Measurements from ENCODE around the gene LRRN2. TPM values are rescaled to one million over a fixed set of nuclear protein-coding genes. Genes with fewer than 3 reads are reported as not detected.
A peak's percentile ranks its signal among the peaks of the same experiment; 100 is the strongest.

The LRRN2 gene
- total RNA-seq, 1 donor from 2014 or later, result 1.7 TPM

DNA sequence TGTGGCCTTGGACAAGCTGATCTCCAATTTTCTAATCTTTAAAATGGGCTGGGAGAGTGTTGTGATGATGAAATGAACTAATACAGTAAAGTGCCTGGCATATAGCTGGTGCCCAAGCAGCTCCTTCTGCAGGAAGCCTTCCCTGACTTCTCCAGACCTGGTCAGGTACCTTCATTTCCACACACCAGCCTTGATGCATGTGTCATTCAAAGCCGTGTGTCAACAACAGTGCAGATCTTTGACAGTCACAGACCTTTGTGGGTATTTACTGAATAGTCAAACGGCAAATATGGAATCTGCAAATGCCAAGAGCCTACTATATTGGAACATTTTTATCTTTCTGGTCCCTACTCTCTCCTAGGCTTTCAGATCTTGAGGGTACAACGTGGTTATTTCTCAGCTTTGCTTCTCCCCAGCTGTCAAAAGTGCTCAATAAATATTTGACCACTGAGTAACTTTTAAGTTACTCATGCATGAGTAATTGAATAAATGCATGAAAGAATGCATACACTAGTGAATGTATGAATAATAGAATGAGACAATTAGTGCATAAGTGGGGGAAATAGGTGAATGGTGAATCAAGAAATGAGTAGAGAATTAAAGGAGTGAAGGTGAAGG, 94.0 kb downstream of the LRRN2 start:
- ATAC-seq (ENCODE audit: poor library complexity), result no peak
- no peak for DNase-seq
- intact Hi-C loops (cut with DNase I), result no loop called here

GRCh38 chr1:204589409-204590038, 96.0 kb downstream of the LRRN2 start:
- DNase-seq (no peak), ATAC-seq (ENCODE audit: poor library complexity) (no peak)
- intact Hi-C loops (cut with DNase I), result no loop called here

- no peak for ATAC-seq (ENCODE audit: poor library complexity)
- intact Hi-C loops (cut with DNase I), result no loop called here
- no peak for DNase-seq
Measured at GRCh38 chr1:204588826-204589225, 96.7 kb downstream of the LRRN2 start.

DNA sequence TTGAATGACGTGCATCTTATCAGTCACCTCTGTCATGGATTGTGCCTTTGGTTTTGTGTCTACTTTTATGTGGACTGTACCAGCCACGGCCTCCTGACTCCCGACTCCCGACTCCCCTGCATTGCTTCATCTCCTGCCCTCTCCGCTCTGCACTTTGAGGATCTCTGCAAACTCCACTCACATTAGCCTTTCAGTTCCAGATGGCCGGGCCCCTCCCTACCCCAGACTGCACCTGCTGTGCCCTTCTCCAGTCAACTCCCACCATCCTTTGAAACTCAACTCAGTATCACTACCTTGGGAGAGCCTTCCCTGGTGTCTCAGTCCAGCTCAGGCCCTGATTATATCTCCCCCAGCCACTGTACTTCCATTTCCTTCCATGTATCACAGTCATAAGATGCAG, 97.9 kb downstream of the LRRN2 start:
- ATAC-seq (ENCODE audit: poor library complexity) (no peak), DNase-seq (no peak)
- intact Hi-C loops (cut with DNase I), result no loop called here

DNA sequence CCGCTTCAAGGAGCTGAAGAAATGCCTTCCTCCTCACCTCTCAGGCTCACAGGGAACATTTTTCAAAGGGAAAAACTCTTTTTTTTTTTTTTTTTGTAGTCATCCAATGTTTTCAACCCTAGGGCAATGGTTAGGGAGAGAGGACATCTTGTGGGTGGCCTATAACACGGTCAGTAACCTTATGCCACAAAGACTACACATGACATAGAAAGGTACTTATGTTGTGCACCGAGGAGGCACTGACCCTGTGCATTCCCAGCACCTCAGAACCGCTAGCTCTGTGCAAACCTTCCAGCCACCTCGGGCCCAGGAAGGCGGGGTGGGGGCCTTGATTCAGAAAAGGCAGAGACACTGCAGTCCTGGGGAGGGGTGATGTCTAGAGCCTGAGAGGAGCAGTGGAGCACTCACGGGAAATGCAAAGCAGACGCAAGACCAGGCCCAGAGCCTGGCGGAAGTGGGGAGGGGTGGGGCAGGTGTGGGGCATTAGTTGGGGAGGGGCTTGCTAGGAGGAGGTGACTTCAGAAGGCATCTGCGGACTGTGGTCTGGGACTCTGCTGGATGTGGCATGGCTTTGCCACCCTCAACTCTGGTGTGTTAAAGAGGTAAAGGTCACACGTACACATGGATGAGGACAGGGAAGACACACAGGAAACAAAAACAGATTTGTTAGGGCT, 100.7 kb downstream of the LRRN2 start:
- intact Hi-C loops (cut with DNase I), result no loop called here

GRCh38 chr1:204583909-204584632, 101.5 kb downstream of the LRRN2 start:
- intact Hi-C loops (cut with DNase I), result no loop called here
- peak; percentile 94 for ATAC-seq (ENCODE audit: poor library complexity)
- peak; percentile 85 for DNase-seq

More for the DNA sequence above, 100.7 kb downstream of the LRRN2 start:
- DNase-seq (no peak), ATAC-seq (ENCODE audit: poor library complexity) (no peak)

DNA sequence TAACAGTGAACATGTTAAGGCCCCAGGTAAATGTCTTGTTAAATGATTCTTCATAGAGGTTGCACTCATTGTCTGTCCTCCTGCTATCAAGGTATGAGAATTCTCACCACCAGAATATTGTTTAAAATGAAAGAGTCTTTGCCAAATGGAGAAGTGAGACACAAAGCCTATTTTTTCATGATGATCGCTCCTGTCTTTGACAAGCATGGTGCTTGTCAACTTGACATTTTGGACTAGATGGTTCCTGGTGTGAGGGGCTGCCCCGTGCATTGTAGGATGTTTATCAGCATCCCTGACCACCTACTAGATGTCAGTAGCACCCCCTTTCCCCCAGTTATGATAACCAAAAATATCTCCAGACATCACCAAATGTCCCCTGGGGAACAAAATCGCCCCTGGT, 103.8 kb downstream of the LRRN2 start:
- intact Hi-C loops (cut with DNase I), result loop anchor here (2.0 kb wide), 1 partner anchor 51 kb away; no protein-coding TSS in a partner anchor
- DNase-seq, result no peak
- no peak for ATAC-seq (ENCODE audit: poor library complexity)

DNA sequence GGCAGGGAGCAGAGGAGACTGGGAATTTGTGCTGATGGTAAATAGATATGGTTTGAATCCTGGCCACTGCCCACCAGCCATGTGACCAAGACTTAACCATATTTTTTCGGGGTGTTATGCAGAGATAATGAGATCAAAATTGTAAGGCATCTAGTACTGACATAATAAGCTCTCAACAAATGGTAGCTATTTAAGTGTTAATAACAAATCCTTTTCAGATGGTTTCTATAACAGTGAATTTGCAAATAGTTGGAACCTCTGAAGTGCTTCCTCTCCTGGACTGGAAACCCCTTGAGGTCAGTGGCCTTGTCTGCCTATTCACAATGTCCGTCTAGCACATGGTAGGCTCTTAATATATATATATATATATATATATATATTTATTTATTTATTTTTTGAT, 104.7 kb downstream of the LRRN2 start:
- ATAC-seq (ENCODE audit: poor library complexity), result no peak
- DNase-seq, result no peak
- intact Hi-C loops (cut with DNase I), result loop anchor here (2.0 kb wide), 1 partner anchor 52 kb away; no protein-coding TSS in a partner anchor

GRCh38 chr1:204579681-204580080, 105.9 kb downstream of the LRRN2 start:
- intact Hi-C loops (cut with DNase I), result loop anchor here (2.0 kb wide), 1 partner anchor 53 kb away; no protein-coding TSS in a partner anchor
- no peak for ATAC-seq (ENCODE audit: poor library complexity)
- DNase-seq, result no peak

- no peak for DNase-seq
- intact Hi-C loops (cut with DNase I), result no loop called here
- ATAC-seq (ENCODE audit: poor library complexity), result peak; percentile 49
Measured at GRCh38 chr1:204578867-204579664, 106.5 kb downstream of the LRRN2 start.

GRCh38 chr1:204577794-204578478, 107.6 kb downstream of the LRRN2 start:
- DNase-seq, result no peak
- ATAC-seq (ENCODE audit: poor library complexity), result no peak
- intact Hi-C loops (cut with DNase I), result no loop called here

DNA sequence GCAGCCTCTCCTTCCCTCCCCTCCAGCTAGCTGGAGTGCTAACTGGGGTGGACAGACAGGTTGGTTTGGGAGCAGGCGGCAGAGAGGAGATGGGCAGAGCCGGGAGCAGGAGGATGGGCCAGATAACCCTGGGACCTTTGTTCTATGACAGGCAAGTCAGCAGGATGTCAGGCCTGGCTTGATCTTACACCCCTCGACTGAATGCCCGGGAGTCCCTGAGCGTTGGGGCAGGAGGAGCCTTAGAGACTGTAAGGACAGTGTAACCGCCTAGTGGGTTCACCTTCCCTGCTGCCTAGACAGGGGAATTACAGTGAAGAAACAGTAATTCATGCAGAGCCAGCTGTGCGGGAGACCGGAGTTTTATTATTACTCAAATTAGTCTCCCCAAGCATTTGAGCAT, 109.1 kb downstream of the LRRN2 start:
- intact Hi-C loops (cut with DNase I), result no loop called here
- ATAC-seq (ENCODE audit: poor library complexity) (no peak), DNase-seq (no peak)

DNA sequence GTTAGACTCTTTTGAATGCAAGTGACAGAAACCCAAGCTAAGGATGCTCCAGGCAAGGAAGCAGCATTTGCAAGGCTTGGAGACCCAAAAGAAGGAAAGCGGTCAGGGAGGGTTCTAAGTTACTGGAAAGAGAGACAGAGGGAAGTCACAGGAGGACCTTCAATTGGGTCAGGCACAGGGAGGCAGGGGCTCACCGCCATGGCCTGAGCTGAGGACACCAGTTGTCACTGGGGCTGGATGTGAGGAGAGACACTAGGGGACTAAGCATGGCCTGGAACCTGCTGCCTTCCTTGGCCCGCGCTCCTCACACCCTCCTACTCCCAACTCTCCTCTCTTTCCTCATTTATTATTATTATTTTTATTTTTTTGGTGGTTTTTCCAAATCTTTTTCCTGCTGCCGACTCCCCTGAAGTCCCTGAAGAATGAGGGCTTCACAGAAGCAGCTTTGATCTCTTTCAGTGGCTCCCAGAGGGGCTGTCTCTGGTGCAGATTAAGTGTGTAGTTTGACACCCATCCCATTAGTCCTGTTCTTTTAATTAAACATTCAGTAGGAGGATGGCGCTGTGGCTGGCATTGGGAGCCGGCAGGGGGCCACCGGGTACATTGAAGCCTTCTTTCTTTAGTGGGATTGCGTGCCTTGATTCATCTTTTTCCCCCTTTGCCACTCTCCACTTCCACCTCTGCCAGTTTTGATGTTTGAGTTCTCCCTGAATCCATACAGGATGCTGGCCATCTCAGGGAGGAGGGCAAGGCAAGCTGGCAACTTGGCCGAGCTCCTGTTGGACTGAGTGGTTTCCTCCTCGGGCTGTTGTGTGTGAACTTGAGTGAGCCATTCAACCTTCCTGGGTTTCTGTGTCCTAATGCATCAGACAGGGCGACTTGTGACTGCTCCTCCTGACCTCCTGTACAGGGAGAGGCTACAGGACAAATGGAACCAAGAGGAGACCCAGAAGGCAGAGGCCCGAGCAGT, 110.0 kb downstream of the LRRN2 start:
- intact Hi-C loops (cut with DNase I), result no loop called here
- DNase-seq (no peak), ATAC-seq (ENCODE audit: poor library complexity) (no peak)

DNA sequence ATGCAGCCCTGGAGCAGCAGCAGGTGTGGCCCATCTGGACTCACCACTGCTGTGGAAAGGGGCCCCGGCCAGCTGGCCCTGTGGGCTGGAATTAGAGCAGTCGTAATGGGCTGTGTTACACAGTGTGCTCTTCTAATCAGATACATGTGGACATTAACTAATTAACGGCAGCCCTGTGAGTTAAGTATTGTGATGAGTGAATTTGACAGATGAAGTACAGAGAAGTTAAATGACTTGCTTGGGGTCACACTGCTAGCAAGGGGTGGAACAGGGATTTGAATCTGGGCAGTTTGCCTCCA, 110.7 kb downstream of the LRRN2 start:
- DNase-seq, result peak; percentile 64
- intact Hi-C loops (cut with DNase I), result no loop called here
- peak; percentile 86 for ATAC-seq (ENCODE audit: poor library complexity)

DNA sequence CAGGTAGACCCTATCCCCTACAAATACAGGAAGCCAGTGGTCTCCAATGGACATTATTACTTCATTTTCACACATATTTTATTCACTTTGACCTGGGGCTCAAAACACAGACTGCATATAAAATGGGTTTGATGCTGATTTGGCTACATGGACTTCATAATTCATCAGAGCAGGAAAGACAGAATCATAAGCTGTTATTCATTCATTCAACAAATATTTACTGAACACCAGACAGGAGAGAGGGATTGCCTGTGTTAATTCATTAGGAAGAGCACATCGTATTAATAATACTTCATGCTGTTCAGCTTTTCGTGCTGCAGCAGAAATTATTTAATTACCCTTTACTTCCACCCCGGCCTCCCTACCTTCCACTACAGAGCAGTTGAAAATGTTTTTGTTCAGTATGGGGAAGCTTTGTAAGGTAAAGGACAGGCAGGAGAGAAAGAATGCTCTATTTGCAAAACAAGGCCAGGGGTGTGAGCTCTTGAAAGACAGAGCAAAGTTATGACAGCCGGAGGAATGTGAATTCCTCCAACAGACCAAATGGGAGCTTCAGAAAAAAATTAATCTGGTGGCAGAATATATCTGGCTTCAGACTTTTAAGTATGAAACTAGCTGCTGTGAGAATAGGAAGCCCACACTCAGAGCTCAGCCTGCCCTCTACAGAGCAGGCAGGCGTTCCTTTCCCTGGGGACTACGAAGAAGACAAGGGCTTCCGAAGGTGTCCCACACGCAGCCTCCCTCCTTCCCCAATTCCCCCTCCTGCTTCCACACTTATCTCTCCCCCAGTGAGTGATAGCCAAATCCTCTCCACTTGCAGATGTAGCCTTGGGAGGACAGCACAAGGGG, 111.3 kb downstream of the LRRN2 start:
- DNase-seq (no peak), ATAC-seq (ENCODE audit: poor library complexity) (peak; percentile 48)
- intact Hi-C loops (cut with DNase I), result no loop called here

Data from Right ventricle myocardium superior (tissue), 1 donor.